Prostate gland (tissue), 2 donors: ENCODE measurements around the gene ZNF254. TPM values are rescaled to one million over a fixed set of nuclear protein-coding genes. Genes with fewer than 3 reads are reported as not detected.

ENCODE experiments used
- DNase-seq: peaks from one replicate; pipeline ENCODE4 v3.0.0-alpha.2; 2019; ENCODE audit warnings: low spot score
- H3K27ac ChIP-seq, 2 donors: fragments of 200-600 bp; sonication (generic); 2 replicates each; pipeline ENCODE4 v1.5.1; 2017 to 2019
- H3K27me3 ChIP-seq: fragments of 200-600 bp; sonication (generic); replicated peaks from 2 replicates; pipeline ENCODE4 v1.5.1; 2019; ENCODE audit not compliant: insufficient read depth
- H3K36me3 ChIP-seq, 2 donors: fragments of 200-600 bp; sonication (generic); 1 replicate in 1 of 2; 2 replicates in 1 of 2; pipeline versions ENCODE4 v1.5.1 to v1.8.1; 2017 to 2019
- H3K4me1 ChIP-seq: fragments of 200-600 bp; sonication (generic); replicated peaks from 2 replicates; pipeline ENCODE4 v1.5.1; 2019
- H3K4me3 ChIP-seq, 2 donors: fragments of 200-600 bp; sonication (generic); 2 replicates each; pipeline ENCODE4 v1.5.1; 2017 to 2019
- H3K9me3 ChIP-seq: fragments of 200-600 bp; sonication (generic); 2 replicates; pipeline ENCODE4 v1.5.1; 2017
- CTCF ChIP-seq, 4 experiments: fragments of 200-600 bp in 2 of 4; fragments of 450-650 bp in 2 of 4; sonication (generic) in 2 of 4; IDR thresholded peaks; 1 replicate in 3 of 4; 2 replicates in 1 of 4; pipeline ENCODE4 v1.5.1; 2016 to 2019; ENCODE audit warnings: antibody characterized with exemption in 4 of 4, mild to moderate bottlenecking in 2 of 4, moderate library complexity in 2 of 4
- POLR2A ChIP-seq: fragments of 450-650 bp; IDR thresholded peaks from one replicate; pipeline ENCODE4 v1.6.1; 2016; ENCODE audit warnings: antibody characterized with exemption, mild to moderate bottlenecking
- POLR2AphosphoS5 ChIP-seq: sonication (generic); formaldehyde crosslinking; IDR thresholded peaks from one replicate; pipeline ENCODE4 v1.6.1; 2017; ENCODE audit warnings: antibody characterized with exemption
- WGBS: methylation state at CpG from one replicate; pipeline ENCODE4 v1.1.5; 2018; 5-methylcytosine and 5-hydroxymethylcytosine counted together
- intact Hi-C: fragments of 100-400 bp; cut with DNase I; formaldehyde crosslinking; loops from one replicate; pipeline ENCODE4 v1.14.2; 2022
- total RNA-seq, 2 donors: library from RNA; depleted of rRNA; stranded (reverse); fragments of >200 nt; gene quantifications; one replicate each; pipeline ENCODE4 v1.1.0, GENCODE V29; 2016

Gene ZNF254
- total RNA-seq, 2 donors from 2014 or later, result 21.8 to 22.7 TPM

- Histone ChIP-seq H3K27me3 (no peaks in the 10 kb centered on the region), H3K4me3 (no peak overlapping the region), H3K36me3 (peaks cover 7 to 18% of the 10 kb centered on the region in 2 donors), H3K9me3 (no peaks in the 10 kb centered on the region), H3K27ac (no peak overlapping the region), H3K4me1 (no peaks in the 10 kb centered on the region)
- intact Hi-C loops, result no loop called here
- no peak for DNase-seq
- no peak for TF ChIP-seq POLR2A
- no peak for TF ChIP-seq POLR2AphosphoS5
- no peak for TF ChIP-seq CTCF (IDR thresholded peaks at IDR 0.05)
- WGBS, result 93% methylated on average over 1 of the region's 1 CpG
These were observed 37.5 kb upstream of the ZNF254 start for GRCh38 chr19:24049537-24049936.

DNA sequence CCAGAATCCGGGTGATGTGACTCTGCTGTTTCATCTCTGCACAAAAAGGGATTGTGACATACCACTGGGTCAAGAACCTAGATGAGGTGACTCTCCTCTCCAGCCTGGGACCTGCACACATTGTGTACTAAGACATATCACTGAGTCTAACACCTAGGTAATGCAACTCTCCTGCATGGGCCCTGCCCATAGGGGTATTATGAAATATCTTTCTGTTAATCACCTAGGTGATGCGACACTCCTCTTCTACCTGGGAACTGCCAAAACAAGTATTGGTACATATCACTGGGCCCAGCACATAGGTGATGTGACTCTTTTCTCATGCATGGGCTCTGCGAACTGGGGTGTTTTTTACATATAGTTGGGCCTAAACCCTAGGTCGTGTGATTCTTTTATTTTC is 35.5 kb upstream of the ZNF254 start:
- Histone ChIP-seq H3K36me3 (peaks cover 7 to 18% of the 10 kb centered on the region in 2 donors), H3K27me3 (no peaks in the 10 kb centered on the region), H3K9me3 (no peaks in the 10 kb centered on the region), H3K27ac (no peak overlapping the region), H3K4me1 (no peaks in the 10 kb centered on the region), H3K4me3 (no peak overlapping the region)
- no peak for DNase-seq
- TF ChIP-seq POLR2A, result no peak
- no peak for TF ChIP-seq CTCF (IDR thresholded peaks at IDR 0.05)
- intact Hi-C loops, result no loop called here
- WGBS, result 97% methylated on average over 4 of the region's 4 CpGs

DNA sequence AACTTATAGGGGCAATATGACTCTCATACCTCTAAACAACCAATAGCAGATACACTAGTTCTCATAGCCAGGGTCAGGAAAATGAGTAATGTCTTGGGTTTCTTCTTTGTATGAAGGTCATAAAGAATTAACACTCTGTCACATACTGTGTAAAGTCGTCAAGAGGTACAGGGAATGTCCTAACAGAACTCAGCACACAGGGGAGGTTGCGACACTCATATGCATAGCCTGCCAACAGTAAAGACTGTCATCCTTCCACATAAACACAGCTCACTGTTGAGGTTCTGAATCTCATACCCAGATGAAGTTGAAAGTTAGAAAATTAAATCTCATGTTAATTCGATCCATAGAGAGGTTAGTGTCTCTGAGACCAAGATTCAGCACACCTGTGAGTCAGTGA is 34.2 kb upstream of the ZNF254 start:
- DNase-seq, result no peak
- H3K27me3 ChIP-seq, result no peaks in the 10 kb centered on the region
- TF ChIP-seq POLR2AphosphoS5 (no peak), POLR2A (no peak), CTCF (IDR thresholded peaks at IDR 0.05) (no peak)
- WGBS, result 80% methylated on average over 3 of the region's 3 CpGs
- no peak overlapping the region for H3K4me3 ChIP-seq
- H3K4me1 ChIP-seq, result no peaks in the 10 kb centered on the region
- no peak overlapping the region for H3K27ac ChIP-seq
- H3K9me3 ChIP-seq, result no peaks in the 10 kb centered on the region
- H3K36me3 ChIP-seq, result peaks cover 7 to 18% of the 10 kb centered on the region in 2 donors
- intact Hi-C loops, result no loop called here

DNA sequence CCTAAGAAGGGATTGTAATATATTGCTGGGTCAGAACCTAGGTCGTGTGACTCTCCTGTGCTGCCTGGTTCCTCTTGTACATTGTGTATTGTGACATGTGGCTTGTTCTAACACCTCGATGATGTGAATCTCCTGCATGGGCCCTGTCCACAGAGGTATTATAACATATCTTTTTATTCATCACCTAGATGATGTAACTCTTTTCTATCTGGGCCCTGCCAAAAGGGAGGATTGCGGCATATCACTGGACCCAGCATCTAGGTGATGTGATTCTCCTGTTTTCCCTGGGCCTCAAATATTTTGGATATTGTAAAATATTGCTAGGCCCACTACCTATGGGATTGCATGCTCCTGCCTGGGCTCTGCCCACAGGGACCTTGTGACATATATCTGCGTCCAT is 33.4 kb upstream of the ZNF254 start:
- no peaks in the 10 kb centered on the region for H3K27me3 ChIP-seq
- intact Hi-C loops, result no loop called here
- WGBS, result 96% methylated on average over 4 of the region's 4 CpGs

DNA sequence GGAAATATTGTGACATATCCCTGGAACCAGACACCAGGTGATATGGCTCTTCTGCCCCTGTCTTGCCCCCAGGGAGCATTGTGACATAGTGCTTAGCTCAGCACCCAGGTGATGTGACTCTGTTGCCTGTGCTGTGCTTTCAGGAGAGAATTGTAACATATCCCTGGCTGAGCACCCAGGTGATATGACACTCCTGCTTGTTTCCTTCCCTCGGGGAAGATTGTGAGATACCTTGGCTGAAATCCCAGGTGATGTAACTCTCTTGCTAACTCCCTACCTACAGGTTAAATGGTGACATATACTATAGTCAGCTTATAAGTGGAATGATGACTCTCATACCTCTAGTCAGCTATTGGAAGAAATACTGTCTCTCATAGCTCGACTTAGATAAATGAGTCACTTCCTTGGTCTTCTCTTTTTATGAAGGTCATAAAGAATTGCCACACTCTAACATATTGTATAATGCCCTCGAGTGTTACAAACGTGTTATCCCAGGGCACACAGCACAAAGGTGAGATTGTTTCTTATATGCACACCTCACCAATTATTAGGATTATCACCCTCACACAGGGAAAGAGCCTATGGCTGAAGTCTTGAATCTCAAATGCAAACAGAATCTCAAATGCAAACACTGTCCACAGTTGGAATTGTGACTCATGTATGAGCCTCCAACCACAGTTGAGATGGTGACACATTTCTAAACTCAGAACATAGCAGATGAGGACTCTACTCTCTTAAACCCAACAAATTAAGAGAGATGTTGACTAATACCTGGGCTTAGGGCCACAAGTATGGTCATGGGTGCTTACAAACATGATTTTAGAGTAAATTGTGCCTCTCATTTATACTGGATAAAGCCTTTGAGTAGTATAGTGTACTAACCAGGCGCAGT is 32.7 kb upstream of the ZNF254 start:
- TF ChIP-seq CTCF (IDR thresholded peaks at IDR 0.05) (no peak), POLR2A (no peak), POLR2AphosphoS5 (no peak)
- Histone ChIP-seq H3K4me3 (no peak overlapping the region), H3K4me1 (no peaks in the 10 kb centered on the region), H3K9me3 (no peaks in the 10 kb centered on the region), H3K27me3 (no peaks in the 10 kb centered on the region), H3K27ac (no peak overlapping the region), H3K36me3 (peaks cover 7 to 14% of the 10 kb centered on the region in 2 donors)
- no peak for DNase-seq
- 54% methylated on average over 5 of the region's 5 CpGs for WGBS
- intact Hi-C loops, result no loop called here

More for the DNA sequence above, 33.4 kb upstream of the ZNF254 start:
- H3K36me3 ChIP-seq, result peaks cover 7 to 16% of the 10 kb centered on the region in 2 donors
- H3K4me3 ChIP-seq, result no peak overlapping the region
- H3K27ac ChIP-seq, result no peak overlapping the region
- TF ChIP-seq POLR2A, result no peak
- no peak for DNase-seq
- no peaks in the 10 kb centered on the region for H3K4me1 ChIP-seq
- no peaks in the 10 kb centered on the region for H3K9me3 ChIP-seq
